Fibroblast of skin of back (primary cell): ENCODE measurements around the gene EIF4E1B.

Experiments
- DNase-seq: peaks from one replicate; pipeline ENCODE4 v3.0.0-alpha.2; 2013

Gene EIF4E1B

DNA sequence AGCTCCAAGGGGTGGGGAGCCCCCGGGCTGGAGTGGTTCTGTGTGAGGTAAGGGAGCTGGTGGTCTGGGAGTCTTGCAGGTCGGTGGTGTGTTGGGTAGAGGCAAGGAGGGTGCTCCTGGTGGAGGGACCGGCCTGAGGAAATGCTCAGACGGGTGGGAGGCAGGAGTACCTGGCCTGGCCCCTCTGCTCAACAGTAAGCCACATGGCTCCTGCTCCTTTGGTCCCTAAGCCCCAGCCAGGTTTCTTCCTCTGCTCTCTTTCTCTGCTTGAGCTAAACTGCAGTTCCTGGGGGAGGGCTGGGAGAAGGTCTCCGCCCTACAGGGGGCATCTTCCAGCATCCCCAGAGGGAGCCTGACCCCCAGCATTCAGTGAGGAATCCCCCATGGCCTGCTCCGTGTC, 34.0 kb downstream of the EIF4E1B start:
- no peak for DNase-seq

DNA sequence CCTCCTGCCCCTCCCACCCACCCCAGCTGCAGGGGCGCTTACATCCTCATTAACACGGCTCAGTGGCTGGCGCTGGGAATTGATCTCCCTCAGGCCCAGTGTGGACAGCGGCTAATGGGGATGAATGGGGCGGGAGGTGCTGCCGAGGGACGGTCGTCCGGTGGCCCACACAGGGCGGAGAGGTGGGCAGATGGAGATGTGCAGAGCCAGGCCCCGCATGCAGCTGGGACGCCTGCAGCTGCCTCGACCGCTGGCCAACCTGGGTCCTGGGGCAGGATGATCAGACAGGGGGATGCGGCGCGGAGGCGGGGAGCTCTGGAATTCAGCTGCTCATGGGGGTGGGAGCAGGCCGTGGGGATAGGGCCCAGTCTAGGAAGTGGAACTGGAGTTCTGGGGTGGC, 34.4 kb downstream of the EIF4E1B start:
- DNase-seq: no peak

GRCh38 chr5:176665517-176665916, 35.0 kb downstream of the EIF4E1B start:
- no peak for DNase-seq

- DNase-seq: no peak
Measured at GRCh38 chr5:176667637-176668036, 37.2 kb downstream of the EIF4E1B start.

- no peak for DNase-seq
Measured at GRCh38 chr5:176670449-176670848, 40.0 kb downstream of the EIF4E1B start.

DNA sequence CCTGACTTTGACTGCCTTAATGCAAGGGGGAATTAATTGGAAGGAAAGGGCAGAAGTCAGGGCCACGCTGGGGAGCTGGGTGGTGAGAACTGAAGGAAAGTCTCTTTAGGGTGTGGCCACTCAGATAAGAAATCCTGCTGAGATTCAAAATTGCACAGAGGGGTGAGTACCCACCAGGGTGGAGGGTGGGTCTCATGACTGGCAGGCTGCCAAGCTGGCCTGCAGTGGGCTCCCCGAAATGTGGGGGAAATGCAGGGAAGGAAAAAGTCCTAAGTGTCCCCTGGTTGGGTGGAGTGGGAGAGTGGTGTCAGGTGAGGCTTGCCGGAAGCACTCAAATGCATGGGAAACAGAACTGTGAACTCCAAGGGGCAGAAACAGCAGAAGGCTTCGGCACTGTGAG, 40.9 kb downstream of the EIF4E1B start:
- no peak for DNase-seq

DNA sequence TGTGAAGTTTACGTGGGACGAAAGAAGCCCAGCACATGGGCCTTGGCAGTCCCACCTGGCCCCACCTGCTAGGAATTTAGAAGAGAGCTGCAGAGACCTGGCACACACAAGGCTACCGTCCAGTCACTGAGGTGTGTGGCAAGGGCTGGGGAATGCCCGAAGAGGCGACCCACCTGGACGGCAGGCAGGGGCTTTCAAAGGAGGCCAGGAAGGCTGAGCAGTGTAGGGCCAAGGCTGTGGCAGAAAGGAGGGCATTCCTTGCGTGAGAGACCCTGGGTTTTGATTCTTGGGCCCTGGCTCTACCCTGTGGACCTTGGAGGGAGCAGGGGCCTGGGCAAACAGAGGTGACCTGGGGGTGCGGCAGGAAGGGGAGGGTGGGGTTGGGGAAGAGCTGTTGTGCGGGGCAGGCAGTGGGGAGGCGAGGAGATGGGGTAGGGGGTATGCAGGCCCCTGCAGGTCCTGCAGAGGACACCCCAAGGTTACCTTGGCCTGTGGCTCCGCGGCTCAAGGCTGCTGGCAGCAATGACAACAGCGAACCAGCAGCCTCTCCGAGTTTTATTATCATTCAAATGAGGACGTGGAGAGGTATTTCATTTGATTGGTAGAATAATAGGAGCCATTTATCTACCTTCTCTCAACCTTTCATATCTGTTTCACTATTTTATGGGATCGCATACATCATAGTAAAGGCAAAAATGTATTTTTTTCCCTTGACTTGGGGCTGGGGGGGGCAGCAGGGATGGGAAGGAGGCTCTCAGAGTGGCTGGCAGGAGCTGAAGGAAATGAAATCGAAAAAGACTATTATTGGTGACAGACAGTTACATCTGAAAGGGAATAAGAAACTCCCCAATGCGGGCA, 41.6 kb downstream of the EIF4E1B start:
- no peak for DNase-seq

DNA sequence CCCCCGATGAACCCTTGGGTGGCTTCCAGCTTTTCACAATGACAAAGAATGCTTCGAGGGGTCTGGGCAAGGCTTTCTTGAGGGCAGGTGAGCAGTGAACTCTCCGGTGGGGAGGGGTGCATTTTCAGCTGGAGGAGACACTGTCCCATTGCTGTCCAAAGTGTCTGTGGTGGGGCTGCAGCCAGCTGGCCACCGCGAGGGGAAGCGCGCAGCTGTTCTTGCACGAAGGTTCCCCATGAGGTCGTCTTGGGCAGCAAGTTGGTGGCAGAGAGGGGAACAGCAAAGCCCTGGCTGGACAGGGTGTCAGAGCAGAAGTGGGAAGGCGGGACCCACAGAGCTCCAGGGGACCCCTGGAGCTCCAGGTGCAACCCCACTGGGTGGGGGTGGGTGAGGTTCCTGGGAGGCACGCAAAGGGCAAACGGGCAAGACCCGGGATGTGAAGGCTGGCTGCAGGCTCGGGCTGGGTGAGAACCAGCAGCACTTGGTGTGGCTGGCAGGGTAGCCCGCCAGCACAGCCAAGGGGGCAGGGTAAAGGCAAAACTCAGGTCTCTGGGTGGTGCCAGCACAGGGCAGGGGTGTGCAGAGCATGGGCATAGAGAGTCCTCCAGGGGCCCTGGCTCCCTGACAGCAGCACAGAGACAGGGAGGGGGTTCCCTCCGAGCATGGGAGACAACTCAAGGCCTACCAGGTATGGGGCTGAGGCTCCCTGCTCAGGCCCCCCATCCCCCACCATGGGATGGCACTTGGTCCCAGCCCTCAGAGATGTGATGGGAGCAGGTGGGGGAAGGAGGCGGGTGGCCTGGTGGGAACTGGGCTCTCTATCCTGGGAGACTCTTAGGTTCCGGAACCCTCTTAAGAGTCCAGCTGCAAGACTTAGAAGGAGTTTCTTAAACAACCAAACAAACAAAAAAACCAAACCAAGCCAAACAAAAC, 43.4 kb downstream of the EIF4E1B start:
- no peak for DNase-seq

- no peak for DNase-seq
Measured at GRCh38 chr5:176674799-176675198, 44.3 kb downstream of the EIF4E1B start.

GRCh38 chr5:176675676-176676360, 45.3 kb downstream of the EIF4E1B start:
- peak; percentile 64 for DNase-seq

DNA sequence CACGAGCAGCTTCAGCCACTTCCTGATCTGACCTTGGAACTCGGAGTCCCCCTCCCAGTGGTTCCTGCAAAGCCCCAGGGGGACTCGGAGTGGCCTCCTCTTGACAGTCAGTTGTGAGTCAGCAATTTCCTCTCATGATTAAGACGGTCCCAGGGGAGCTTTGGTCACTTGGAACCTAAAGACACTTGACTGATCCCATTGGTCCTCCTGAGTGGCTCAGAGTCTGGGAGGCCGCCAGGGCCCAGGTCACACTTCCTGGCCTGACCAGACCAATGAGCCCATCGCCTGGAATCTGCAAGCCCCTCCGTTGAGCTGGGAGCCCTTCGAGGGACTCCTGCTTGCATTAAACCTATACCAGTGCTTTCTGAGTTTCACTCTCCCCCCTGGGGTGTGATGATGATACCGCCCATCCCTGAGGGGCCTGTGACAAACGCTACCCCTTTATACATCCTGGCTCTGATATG, 45.9 kb downstream of the EIF4E1B start:
- peak; percentile 97 for DNase-seq

DNA sequence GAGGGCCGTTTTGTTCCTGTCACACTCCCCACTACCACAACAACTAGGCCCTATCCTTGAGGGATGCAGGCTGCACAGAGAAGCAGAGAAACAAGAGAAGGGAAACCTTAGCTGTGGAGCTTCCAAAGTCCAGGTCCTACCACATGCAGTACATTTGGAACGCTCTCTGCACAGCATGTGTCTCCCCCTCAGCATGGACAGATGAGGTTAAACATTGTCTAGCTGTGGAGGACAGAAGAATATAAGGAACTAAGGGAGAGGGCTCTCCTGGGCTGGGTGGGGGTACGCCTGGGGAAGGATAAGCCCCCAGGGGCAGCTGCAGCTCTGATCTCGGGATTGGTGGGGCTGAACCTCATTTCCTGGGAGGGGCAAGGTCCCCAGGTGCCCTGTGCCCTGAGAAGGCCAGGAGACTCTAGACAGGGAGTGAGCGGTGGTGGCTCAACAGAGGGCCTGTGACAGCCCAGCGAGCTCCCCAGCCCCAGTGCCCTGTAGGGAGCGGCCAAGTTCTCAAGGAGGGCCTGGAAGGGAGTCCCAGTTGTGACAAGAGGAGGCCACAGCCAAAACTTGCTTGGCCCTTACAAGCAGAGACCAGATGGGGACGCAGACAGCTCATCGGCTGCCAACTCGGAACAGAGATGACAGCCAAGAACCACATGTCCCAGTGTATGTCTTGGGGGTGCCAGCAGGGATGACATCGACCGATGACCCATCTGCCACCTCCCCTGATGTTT, 46.9 kb downstream of the EIF4E1B start:
- DNase-seq: peak; percentile 16

DNA sequence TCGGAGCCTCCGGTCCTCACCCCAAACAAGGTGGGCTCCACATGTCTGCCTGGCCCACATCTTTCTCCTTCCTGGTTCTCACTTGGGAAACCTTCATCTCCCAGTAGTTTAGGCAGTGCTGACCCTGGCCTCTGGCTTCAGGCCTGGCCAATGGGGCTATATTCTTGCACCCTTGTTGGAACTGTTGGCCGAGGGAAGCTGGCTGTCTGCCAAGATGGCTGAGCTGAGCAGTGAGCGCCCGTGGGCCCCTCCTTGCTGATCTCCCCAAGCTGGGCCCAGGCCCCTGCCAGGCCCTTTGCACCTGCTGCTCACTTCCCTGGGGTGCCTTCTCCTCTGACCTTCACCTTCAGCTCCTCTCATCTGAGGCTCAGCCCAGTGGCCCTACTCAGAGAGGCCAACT, 48.1 kb downstream of the EIF4E1B start:
- no peak for DNase-seq

- DNase-seq: no peak
Measured at GRCh38 chr5:176679365-176680225, 49.1 kb downstream of the EIF4E1B start.

DNA sequence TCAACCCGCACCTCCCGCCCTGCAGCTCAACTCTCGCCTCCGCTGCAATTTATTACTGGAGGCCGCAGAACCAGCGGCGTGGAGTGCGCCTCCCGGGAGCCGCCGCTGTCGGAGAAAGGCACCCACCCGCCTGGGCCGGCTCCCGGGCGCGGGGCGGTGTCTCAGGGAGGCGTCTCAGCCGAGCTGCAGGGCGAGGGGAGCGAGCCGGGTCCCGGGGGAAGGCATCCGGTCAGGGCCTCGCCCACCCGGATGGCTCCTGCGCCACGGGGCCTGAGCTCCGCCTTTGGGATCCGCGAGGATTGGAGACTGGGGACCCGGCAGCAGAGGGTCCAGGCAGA, 49.7 kb downstream of the EIF4E1B start:
- no peak for DNase-seq

DNA sequence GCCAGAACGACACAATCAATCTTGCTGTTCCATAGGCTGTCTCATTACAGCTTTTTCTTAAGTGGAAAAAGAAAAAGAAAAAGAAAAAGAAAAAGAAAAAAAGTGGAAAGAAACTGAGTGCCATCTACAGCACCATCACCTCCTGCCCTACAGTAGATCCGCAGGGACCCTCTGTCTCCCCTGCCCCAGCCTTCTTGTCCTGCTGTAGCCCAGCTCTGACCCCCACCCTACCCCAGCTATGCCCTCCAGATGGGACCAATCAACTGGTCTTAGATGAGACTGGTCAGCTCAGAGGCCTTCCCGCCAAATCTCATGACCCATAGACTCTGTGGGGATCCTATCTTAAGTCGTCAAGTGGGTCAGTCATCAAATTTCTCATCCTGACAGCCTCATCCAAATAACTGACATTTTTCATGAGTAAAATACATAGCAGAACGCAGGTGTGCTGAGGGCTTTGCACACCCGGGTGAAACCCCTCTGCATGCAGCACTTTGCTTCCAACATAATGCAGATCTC, 51.6 kb downstream of the EIF4E1B start:
- no peak for DNase-seq

DNA sequence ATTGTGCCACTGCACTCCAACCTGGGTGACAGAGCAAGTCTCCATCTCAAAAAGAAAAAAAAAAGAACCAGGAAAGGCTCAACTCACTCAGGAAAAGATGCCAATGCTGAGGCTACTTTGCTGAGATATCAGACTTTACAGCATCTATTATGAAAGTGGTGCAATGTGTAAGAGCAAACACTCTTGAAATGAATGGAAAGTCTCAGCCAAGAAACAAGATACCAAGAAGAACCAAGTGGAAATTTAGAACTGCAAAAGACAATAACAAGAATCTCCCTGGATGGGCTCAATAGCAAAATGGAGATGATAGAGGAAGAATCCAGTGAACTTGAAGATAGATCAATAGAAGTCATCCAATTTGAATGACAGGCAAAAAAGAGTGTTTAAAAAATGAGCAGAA, 54.5 kb downstream of the EIF4E1B start:
- DNase-seq: no peak

GRCh38 chr5:176687247-176687646, 56.8 kb downstream of the EIF4E1B start:
- no peak for DNase-seq

- DNase-seq: no peak
Measured at GRCh38 chr5:176687881-176688280, 57.4 kb downstream of the EIF4E1B start.

- DNase-seq: no peak
Measured at GRCh38 chr5:176690911-176691310, 60.4 kb downstream of the EIF4E1B start.

DNA sequence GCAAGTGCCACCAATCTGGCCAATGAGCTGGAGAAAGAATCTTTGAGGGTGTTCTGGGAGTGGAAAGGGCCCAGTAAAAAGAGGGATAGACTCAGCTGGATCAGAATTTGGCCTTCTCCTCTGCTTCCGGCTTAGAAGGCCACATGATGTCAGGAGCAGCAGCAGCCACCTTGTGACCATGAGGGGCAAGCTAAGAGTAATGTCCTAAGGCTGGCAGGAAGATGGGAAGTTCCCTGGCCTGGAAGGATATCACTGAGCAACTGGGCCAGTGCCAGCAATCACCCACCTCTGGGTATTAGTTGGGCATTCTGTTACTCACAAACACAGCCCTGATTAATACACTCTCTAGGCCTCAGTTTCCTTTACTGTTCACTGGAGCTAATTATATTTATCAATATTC, 61.0 kb downstream of the EIF4E1B start:
- DNase-seq: no peak
